Measurements from ENCODE around the gene IDE.
"Not testable (repeated sequence)": the region's sequence is repeated elsewhere in the genome, so short reads cannot be mapped to it uniquely, and the experiment has no call there.

Gene IDE

GRCh38 chr10:92591550-92592022 lies 17.7 kb upstream of the IDE start:
- peak; percentile 87 for ATAC-seq
- peak; percentile 96 for TF ChIP-seq ZNF8 (CRISPR knock-in tag; IDR thresholded peaks at IDR 0.05)
- TF ChIP-seq ISL1 (CRISPR knock-in tag; IDR thresholded peaks at IDR 0.05): no peak

- ATAC-seq: peak; percentile 13; the same call in 2 of the 3 replicates
- TF ChIP-seq ZFP30 (CRISPR knock-in tag; IDR thresholded peaks at IDR 0.05) (peak; percentile 64), PPARA (CRISPR knock-in tag; IDR thresholded peaks at IDR 0.05; ENCODE audit: borderline replicate concordance) (no peak)
These were observed 17.0 kb upstream of the IDE start for GRCh38 chr10:92590623-92591549.

GRCh38 chr10:92582347-92582746 lies 8.5 kb upstream of the IDE start:
- ATAC-seq: not testable (repeated sequence)

- TF ChIP-seq TCF4 (CRISPR knock-in tag; IDR thresholded peaks at IDR 0.05; ENCODE audit: borderline replicate concordance) (no peak), ZC3H10 (CRISPR knock-in tag; IDR thresholded peaks at IDR 0.05) (no peak), ARNTL (CRISPR knock-in tag; IDR thresholded peaks at IDR 0.05; ENCODE audit: borderline replicate concordance, low read depth) (no peak), PPARA (CRISPR knock-in tag; IDR thresholded peaks at IDR 0.05; ENCODE audit: borderline replicate concordance) (no peak), RARB (CRISPR knock-in tag; IDR thresholded peaks at IDR 0.05) (no peak), ESRRG (CRISPR knock-in tag; IDR thresholded peaks at IDR 0.05) (no peak)
- no peak for ATAC-seq
These were observed 2.1 kb upstream of the IDE start for GRCh38 chr10:92575961-92576360.

GRCh38 chr10:92574548-92575261 lies 812 bp upstream of the IDE start:
- peak; percentile 47 for ATAC-seq
- no peak for TF ChIP-seq OSR1 (CRISPR knock-in tag; IDR thresholded peaks at IDR 0.05)
- no peak for TF ChIP-seq CSDC2 (CRISPR knock-in tag; IDR thresholded peaks at IDR 0.05)
- no peak for TF ChIP-seq BACH2 (CRISPR knock-in tag; IDR thresholded peaks at IDR 0.05; ENCODE audit: borderline replicate concordance)
- TF ChIP-seq TSHZ2 (CRISPR knock-in tag; IDR thresholded peaks at IDR 0.05): no peak
- TF ChIP-seq ZNF70 (CRISPR knock-in tag; IDR thresholded peaks at IDR 0.05): peak; percentile 92
- no peak for TF ChIP-seq ESRRG (CRISPR knock-in tag; IDR thresholded peaks at IDR 0.05)

- ATAC-seq: peak; percentile 56
These were observed 649 bp downstream of the IDE start for GRCh38 chr10:92573091-92573797.

More at GRCh38 chr10:92573091-92573797, 649 bp downstream of the IDE start:
- TF ChIP-seq ESRRG (CRISPR knock-in tag; IDR thresholded peaks at IDR 0.05) (no peak), ARNTL (CRISPR knock-in tag; IDR thresholded peaks at IDR 0.05; ENCODE audit: borderline replicate concordance, low read depth) (no peak), ZNF565 (CRISPR knock-in tag; conservative IDR thresholded peaks at IDR 0.05; ENCODE audit: low read depth) (no peak), CSDC2 (CRISPR knock-in tag; IDR thresholded peaks at IDR 0.05) (no peak), GLIS3 (CRISPR knock-in tag; IDR thresholded peaks at IDR 0.05) (no peak), PATZ1 (CRISPR knock-in tag; IDR thresholded peaks at IDR 0.05; ENCODE audit: borderline replicate concordance) (no peak), ZNF70 (CRISPR knock-in tag; IDR thresholded peaks at IDR 0.05) (no peak), POU6F1 (CRISPR knock-in tag; IDR thresholded peaks at IDR 0.05; ENCODE audit: borderline replicate concordance, low read depth) (no peak), ISL1 (CRISPR knock-in tag; IDR thresholded peaks at IDR 0.05) (no peak), ZNF8 (CRISPR knock-in tag; IDR thresholded peaks at IDR 0.05) (no peak), TOX (CRISPR knock-in tag; IDR thresholded peaks at IDR 0.05; ENCODE audit: borderline replicate concordance) (no peak), PPARA (CRISPR knock-in tag; IDR thresholded peaks at IDR 0.05; ENCODE audit: borderline replicate concordance) (no peak), ZC3H10 (CRISPR knock-in tag; IDR thresholded peaks at IDR 0.05) (no peak), CREB5 (CRISPR knock-in tag; IDR thresholded peaks at IDR 0.05; ENCODE audit: low read depth) (no peak)

All from SK-N-SH treated with all-trans-retinoic acid at 6 μM for 48 hours (cell line).